Common myeloid progenitor, CD34-positive (primary cell): Measurements from ENCODE around the gene TSSK3.

Experiments
- CTCF ChIA-PET: fragments of 350-600 bp; sonication (Branson Sonifier 250); formaldehyde crosslinking; loops from one replicate; lab custom pipeline; 2021; ENCODE audit warnings: antibody characterized with exemption; lab: Charles Lee
- POLR2A ChIA-PET: fragments of 350-600 bp; sonication (Branson Sonifier 250); formaldehyde crosslinking; loops from one replicate; lab custom pipeline; 2021; ENCODE audit warnings: antibody characterized with exemption; lab: Charles Lee
- DNase-seq, 3 donors: peaks; one replicate each; pipeline versions ENCODE4 v3.0.0 to v3.0.0-alpha.2; 2013
- H3K27ac ChIP-seq, 2 experiments: 1 replicate in 1 of 2; 2 replicates in 1 of 2; pipeline ENCODE4 v1.7.0; 2013; ENCODE audit warnings: inconsistent platforms in 2 of 2, low read length in 2 of 2, mild to moderate bottlenecking in 2 of 2, low read depth in 1 of 2, moderate library complexity in 1 of 2; ENCODE audit not compliant: severe bottlenecking in 2 of 2, insufficient read depth in 1 of 2, poor library complexity in 1 of 2
- H3K27me3 ChIP-seq, 5 experiments: replicated peaks in 2 of 5; 1 replicate in 3 of 5; 2 replicates in 2 of 5; pipeline versions ENCODE4 v1.6.1 to v1.7.0; 2013; ENCODE audit warnings: low read length in 4 of 5, mild to moderate bottlenecking in 2 of 5, moderate library complexity in 2 of 5, inconsistent platforms in 1 of 5; ENCODE audit not compliant: insufficient read depth in 5 of 5, control insufficient read depth in 4 of 5
- H3K36me3 ChIP-seq, 4 experiments: 1 replicate in 2 of 4; 2 replicates in 2 of 4; pipeline versions ENCODE4 v1.6.1 to v1.7.0; 2013; ENCODE audit warnings: low read length in 3 of 4, control low read depth in 1 of 4, mild to moderate bottlenecking in 1 of 4; ENCODE audit not compliant: control insufficient read depth in 4 of 4, insufficient read depth in 4 of 4
- H3K4me1 ChIP-seq, 4 experiments: 1 replicate in 3 of 4; 2 replicates in 1 of 4; pipeline versions ENCODE4 v1.6.1 to v1.7.1; 2013; ENCODE audit warnings: low read length in 3 of 4, mild to moderate bottlenecking in 3 of 4, control low read depth in 1 of 4, inconsistent platforms in 1 of 4, moderate library complexity in 1 of 4; ENCODE audit not compliant: control insufficient read depth in 4 of 4, insufficient read depth in 4 of 4; ENCODE audit errors: control extremely low read depth in 1 of 4
- H3K4me3 ChIP-seq, 7 experiments: 1 replicate in 4 of 7; 2 replicates in 3 of 7; pipeline versions ENCODE4 v1.5.1 to v1.7.0; 2013; ENCODE audit warnings: mild to moderate bottlenecking in 7 of 7, low read length in 6 of 7, moderate library complexity in 6 of 7, inconsistent platforms in 2 of 7, low read depth in 2 of 7, control low read depth in 1 of 7; ENCODE audit not compliant: insufficient read depth in 4 of 7, control insufficient read depth in 1 of 7; ENCODE audit errors: extremely low read depth in 1 of 7
- H3K9me3 ChIP-seq, 5 experiments: 1 replicate in 4 of 5; 2 replicates in 1 of 5; pipeline versions ENCODE4 v1.6.1 to v1.7.1; 2013; ENCODE audit warnings: low read length in 4 of 5, mild to moderate bottlenecking in 2 of 5, inconsistent platforms in 1 of 5, low read depth in 1 of 5, moderate library complexity in 1 of 5; ENCODE audit not compliant: control insufficient read depth in 4 of 5, insufficient read depth in 2 of 5; ENCODE audit errors: control extremely low read depth in 1 of 5
- WGBS: methylation state at CpG from one replicate; pipeline ENCODE4 v1.1.5; 2013; ENCODE audit not compliant: insufficient coverage; 5-methylcytosine and 5-hydroxymethylcytosine counted together

TSSK3 gene

GRCh38 chr1:32334864-32335534 lies 27.3 kb upstream of the TSSK3 start:
- POLR2A ChIA-PET, result interaction anchor here (1.1 to 3.6 kb wide), 6 partner anchors 12 to 94 kb away, joined by 3 to 27 read pairs (median 10); partner anchors contain the start of genes FAM229A and TSSK3
- WGBS, result 2% methylated on average over 31 of the region's 46 CpGs
- H3K4me1 ChIP-seq, result peaks cover 0 to 52% (median 50%) of the 10 kb centered on the region in 4 experiments
- H3K9me3 ChIP-seq, result no peaks in the 10 kb centered on the region
- CTCF ChIA-PET, result interaction anchor here (1.0 to 3.5 kb wide), 7 partner anchors 12 to 38 kb away, joined by 3 to 29 read pairs (median 16); no protein-coding TSS in a partner anchor
- DNase-seq, result peak; percentile 56 to 73 (median 65)
- peak overlapping the region; percentile 33 to 80 (median 66) for H3K4me3 ChIP-seq
- peaks cover 9 to 40% (median 30%) of the 10 kb centered on the region in 4 experiments for H3K36me3 ChIP-seq
- peak overlapping the region in 1 of 2 experiments; percentile 20 for H3K27ac ChIP-seq
- peaks cover 0 to 3% (median 0%) of the 10 kb centered on the region in 5 experiments for H3K27me3 ChIP-seq

- CTCF ChIA-PET, result interaction anchor here (0.9 to 3.5 kb wide), 7 partner anchors 12 to 36 kb away, joined by 3 to 29 read pairs (median 5); no protein-coding TSS in a partner anchor
- Histone ChIP-seq H3K27ac (peak overlapping the region in 1 of 2 experiments; percentile 20), H3K27me3 (peaks cover 0 to 5% (median 0%) of the 10 kb centered on the region in 5 experiments), H3K36me3 (peaks cover 8 to 35% (median 28%) of the 10 kb centered on the region in 4 experiments), H3K4me1 (peaks cover 0 to 54% (median 51%) of the 10 kb centered on the region in 4 experiments), H3K4me3 (peak overlapping the region; percentile 33 to 80 (median 66)), H3K9me3 (no peaks in the 10 kb centered on the region)
- DNase-seq, result no peak
- POLR2A ChIA-PET, result interaction anchor here (0.7 to 3.6 kb wide), 11 partner anchors 11 to 120 kb away, joined by 3 to 27 read pairs (median 7); partner anchors contain the start of genes BSDC1, FAM229A and TSSK3
- WGBS, result 0% methylated on average over 26 of the region's 34 CpGs
These were observed 26.9 kb upstream of the TSSK3 start for GRCh38 chr1:32335535-32335789.

GRCh38 chr1:32335790-32336590 lies 26.3 kb upstream of the TSSK3 start, which contains the start of gene MARCKSL1:
Gene MARCKSL1 (minus strand): TSS chr1:32336233. CDS start chr1:32336033, 200 bp downstream.
- ChIA-PET POLR2A (interaction anchor here (0.6 to 3.6 kb wide), 13 partner anchors 11 to 121 kb away, joined by 3 to 27 read pairs (median 5); partner anchors contain the start of genes BSDC1, FAM229A and TSSK3), CTCF (interaction anchor here (0.6 to 3.5 kb wide), 9 partner anchors 11 to 120 kb away, joined by 3 to 29 read pairs (median 5); partner anchors contain the start of genes FAM229A and TSSK3)
- Histone ChIP-seq H3K9me3 (no peaks in the 10 kb centered on the region), H3K4me1 (peaks cover 0 to 54% (median 51%) of the 10 kb centered on the region in 4 experiments), H3K27ac (peak within 1 kb of the TSS in 1 of 2 experiments; percentile 20), H3K36me3 (peaks cover 8 to 30% (median 25%) of the 10 kb centered on the region in 4 experiments), H3K27me3 (peaks cover 0 to 5% (median 0%) of the 10 kb centered on the region in 5 experiments), H3K4me3 (peak within 1 kb of the TSS; percentile 33 to 80 (median 66))
- peak; percentile 72 to 83 (median 79) for DNase-seq
- under 1% methylated on average over 56 of the region's 95 CpGs for WGBS

- CTCF ChIA-PET, result interaction anchor here (0.9 to 3.5 kb wide), 9 partner anchors 10 to 121 kb away, joined by 4 to 29 read pairs (median 5); no protein-coding TSS in a partner anchor
- peaks cover 0 to 54% (median 51%) of the 10 kb centered on the region in 4 experiments for H3K4me1 ChIP-seq
- WGBS, result 37% methylated on average over 9 of the region's 15 CpGs
These were observed 25.8 kb upstream of the TSSK3 start for GRCh38 chr1:32336591-32336932.

GRCh38 chr1:32336963-32337675 lies 25.2 kb upstream of the TSSK3 start:
- ChIA-PET CTCF (interaction anchor here (1.3 to 3.5 kb wide), 9 partner anchors 10 to 122 kb away, joined by 4 to 29 read pairs (median 5); no protein-coding TSS in a partner anchor), POLR2A (interaction anchor here (0.6 to 3.6 kb wide), 10 partner anchors 9 to 96 kb away, joined by 3 to 27 read pairs (median 5); no protein-coding TSS in a partner anchor)
- Histone ChIP-seq H3K4me1 (peaks cover 0 to 54% (median 51%) of the 10 kb centered on the region in 4 experiments), H3K27me3 (peaks cover 0 to 7% (median 0%) of the 10 kb centered on the region in 5 experiments), H3K36me3 (peaks cover 4 to 18% (median 14%) of the 10 kb centered on the region in 4 experiments), H3K9me3 (no peaks in the 10 kb centered on the region), H3K4me3 (peak overlapping the region in 2 of 7 experiments; percentile 8 to 80), H3K27ac (no peak overlapping the region)
- peak; percentile 78 to 96 (median 95) for DNase-seq
- WGBS, result 100% methylated on average over 2 of the region's 8 CpGs

More at GRCh38 chr1:32336591-32336932, 25.8 kb upstream of the TSSK3 start:
- Histone ChIP-seq H3K27ac (no peak overlapping the region), H3K9me3 (no peaks in the 10 kb centered on the region), H3K4me3 (peak overlapping the region in 4 of 7 experiments; percentile 25 to 80 (median 53)), H3K36me3 (peaks cover 6 to 24% (median 20%) of the 10 kb centered on the region in 4 experiments), H3K27me3 (peaks cover 0 to 7% (median 0%) of the 10 kb centered on the region in 5 experiments)
- POLR2A ChIA-PET, result interaction anchor here (0.6 to 3.6 kb wide), 13 partner anchors 8 to 121 kb away, joined by 3 to 27 read pairs (median 5); partner anchors contain the start of genes BSDC1, FAM229A and TSSK3
- DNase-seq, result no peak
